ENCODE data around the gene ROR1. TPM values are rescaled to one million over a fixed set of nuclear protein-coding genes. Genes with fewer than 3 reads are reported as not detected.
"Not testable (repeated sequence)": the region's sequence is repeated elsewhere in the genome, so short reads cannot be mapped to it uniquely, and the experiment has no call there.

Gene ROR1
- total RNA-seq, 2 experiments from 2014 or later = 0.10 to 0.14 TPM

- DNase-seq = no peak
- Mint-ChIP-seq H3K9me3 (no peaks in the 10 kb centered on the region), H3K4me3 (no peak overlapping the region), H3K4me1 (ENCODE audit: low read depth) (no peaks in the 10 kb centered on the region), H3K27me3 (ENCODE audit: low read depth) (no peaks in the 10 kb centered on the region), H3K27ac (no peak overlapping the region), H3K36me3 (ENCODE audit: low read depth) (no peaks in the 10 kb centered on the region)
- intact Hi-C loops (cut with micrococcal nuclease) = no loop called here
- CTCF ChIA-PET = no interaction called here
These were observed 324.0 kb downstream of the ROR1 start for GRCh38 chr1:64097859-64098258.

GRCh38 chr1:64098436-64098835, 324.6 kb downstream of the ROR1 start:
- intact Hi-C loops (cut with micrococcal nuclease) = no loop called here
- no peak overlapping the region for H3K27ac Mint-ChIP-seq
- no peaks in the 10 kb centered on the region for H3K4me1 Mint-ChIP-seq (ENCODE audit: low read depth)
- no peak for DNase-seq
- H3K9me3 Mint-ChIP-seq = no peaks in the 10 kb centered on the region
- H3K36me3 Mint-ChIP-seq (ENCODE audit: low read depth) = no peaks in the 10 kb centered on the region
- no peak overlapping the region for H3K4me3 Mint-ChIP-seq
- CTCF ChIA-PET = no interaction called here
- H3K27me3 Mint-ChIP-seq (ENCODE audit: low read depth) = no peaks in the 10 kb centered on the region

GRCh38 chr1:64098846-64099582, 325.2 kb downstream of the ROR1 start:
- H3K4me1 Mint-ChIP-seq (ENCODE audit: low read depth) = no peaks in the 10 kb centered on the region
- no peaks in the 10 kb centered on the region for H3K36me3 Mint-ChIP-seq (ENCODE audit: low read depth)
- intact Hi-C loops (cut with micrococcal nuclease) = no loop called here
- CTCF ChIA-PET = no interaction called here
- no peak overlapping the region for H3K27ac Mint-ChIP-seq
- no peak for DNase-seq
- no peak overlapping the region for H3K4me3 Mint-ChIP-seq
- no peaks in the 10 kb centered on the region for H3K9me3 Mint-ChIP-seq
- H3K27me3 Mint-ChIP-seq (ENCODE audit: low read depth) = no peaks in the 10 kb centered on the region

DNA sequence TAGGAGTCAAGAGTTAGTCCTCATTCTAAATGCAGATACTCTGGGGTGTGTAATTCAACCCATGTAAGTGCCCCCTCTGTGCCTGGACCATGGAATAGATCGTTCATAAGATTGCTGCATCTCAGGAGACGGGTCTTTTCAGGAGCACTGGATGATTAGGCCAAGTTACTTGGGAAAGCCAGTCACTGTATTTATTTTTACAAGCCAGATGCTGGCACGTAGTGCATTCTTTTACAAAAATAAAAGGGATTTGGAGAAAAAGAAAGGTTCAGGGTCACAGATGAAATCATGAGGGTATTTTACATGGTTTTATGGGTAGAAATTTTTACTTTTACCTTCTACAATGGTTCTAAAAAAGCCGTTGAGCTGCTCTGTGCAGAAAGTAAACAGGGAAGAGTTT, 327.0 kb downstream of the ROR1 start:
- no peak overlapping the region for H3K4me3 Mint-ChIP-seq
- H3K27ac Mint-ChIP-seq = no peak overlapping the region
- H3K36me3 Mint-ChIP-seq (ENCODE audit: low read depth) = no peaks in the 10 kb centered on the region
- no peaks in the 10 kb centered on the region for H3K4me1 Mint-ChIP-seq (ENCODE audit: low read depth)
- CTCF ChIA-PET = interaction anchor here (1.3 kb wide), 1 partner anchor 146 kb away, joined by 3 read pairs; no protein-coding TSS in a partner anchor
- H3K27me3 Mint-ChIP-seq (ENCODE audit: low read depth) = no peaks in the 10 kb centered on the region
- no peak for DNase-seq
- intact Hi-C loops (cut with micrococcal nuclease) = no loop called here
- no peaks in the 10 kb centered on the region for H3K9me3 Mint-ChIP-seq

DNA sequence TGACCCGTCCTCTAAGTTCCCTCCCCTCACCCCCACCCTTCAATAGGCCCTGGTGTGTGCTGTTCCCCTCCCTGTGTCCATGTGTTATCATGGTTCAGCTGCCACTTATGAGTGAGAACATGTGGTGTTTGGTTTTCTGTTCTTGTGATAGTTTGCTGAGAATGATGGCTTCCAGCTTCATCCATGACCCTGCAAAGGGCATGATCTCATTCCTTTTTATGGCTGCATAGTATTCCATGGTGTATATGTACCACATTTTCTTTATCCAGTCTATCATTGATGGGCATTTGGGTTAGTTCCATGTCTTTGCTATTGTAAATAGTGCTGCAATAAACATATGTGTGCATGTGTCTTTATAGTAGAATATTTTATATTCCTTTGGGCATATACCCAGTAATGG, 330.8 kb downstream of the ROR1 start:
- H3K27ac Mint-ChIP-seq; H3K36me3 Mint-ChIP-seq (ENCODE audit: low read depth); H3K4me1 Mint-ChIP-seq (ENCODE audit: low read depth); intact Hi-C loops (cut with micrococcal nuclease); H3K27me3 Mint-ChIP-seq (ENCODE audit: low read depth); H3K9me3 Mint-ChIP-seq; H3K4me3 Mint-ChIP-seq; DNase-seq; CTCF ChIA-PET: not testable (repeated sequence)

DNA sequence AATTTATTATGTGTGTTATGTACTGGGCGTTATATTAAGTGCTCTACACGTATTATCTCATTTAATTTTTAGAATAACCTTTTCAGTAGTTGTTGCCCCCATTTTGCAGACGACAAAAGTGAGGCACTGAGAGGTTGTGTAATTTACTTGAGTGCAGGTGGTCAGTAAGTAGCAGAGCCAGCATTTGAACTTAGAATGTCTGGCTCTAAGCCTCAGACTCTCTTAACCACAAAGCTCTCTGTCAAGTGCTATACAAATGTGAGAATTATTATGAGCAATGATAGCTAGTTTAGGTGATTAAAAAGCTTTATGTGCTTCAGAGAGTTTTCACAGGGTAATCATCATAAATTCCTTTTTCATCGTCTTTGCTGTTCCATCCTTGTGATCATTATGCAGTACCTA, 333.3 kb downstream of the ROR1 start:
- Mint-ChIP-seq H3K27ac (no peak overlapping the region), H3K9me3 (no peaks in the 10 kb centered on the region), H3K4me3 (no peak overlapping the region), H3K27me3 (ENCODE audit: low read depth) (peaks cover 2% of the 10 kb centered on the region), H3K4me1 (ENCODE audit: low read depth) (no peaks in the 10 kb centered on the region), H3K36me3 (ENCODE audit: low read depth) (no peaks in the 10 kb centered on the region)
- no peak for DNase-seq
- CTCF ChIA-PET = interaction anchor here (0.6 to 1.2 kb wide), 3 partner anchors 30 to 491 kb away, joined by 3 to 4 read pairs (median 4); no protein-coding TSS in a partner anchor
- intact Hi-C loops (cut with micrococcal nuclease) = no loop called here

DNA sequence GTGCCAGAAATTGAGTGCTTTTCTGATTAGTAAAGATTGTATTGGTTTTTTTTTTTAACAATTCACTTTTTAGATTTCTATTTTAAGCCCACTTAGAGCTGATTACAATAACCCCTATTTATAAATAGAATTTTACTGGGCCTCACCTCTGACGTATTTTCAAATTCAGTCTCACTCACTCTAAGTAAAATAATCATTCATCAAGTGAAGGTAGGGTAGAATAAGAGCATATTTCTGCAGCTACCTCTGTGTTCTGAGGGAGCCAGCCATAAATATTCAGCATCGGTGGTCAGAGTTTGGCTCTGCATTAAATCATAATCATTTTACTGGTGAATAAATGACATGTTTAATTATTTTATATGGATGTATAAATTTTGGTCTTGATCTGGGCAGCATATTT, 333.8 kb downstream of the ROR1 start:
- DNase-seq = no peak
- Mint-ChIP-seq H3K27me3 (ENCODE audit: low read depth) (peaks cover 2% of the 10 kb centered on the region), H3K9me3 (no peaks in the 10 kb centered on the region), H3K4me3 (no peak overlapping the region), H3K27ac (no peak overlapping the region), H3K36me3 (ENCODE audit: low read depth) (no peaks in the 10 kb centered on the region), H3K4me1 (ENCODE audit: low read depth) (no peaks in the 10 kb centered on the region)
- CTCF ChIA-PET = interaction anchor here (0.6 to 1.2 kb wide), 3 partner anchors 30 to 491 kb away, joined by 3 to 4 read pairs (median 4); no protein-coding TSS in a partner anchor
- intact Hi-C loops (cut with micrococcal nuclease) = no loop called here

GRCh38 chr1:64110924-64111777, 337.3 kb downstream of the ROR1 start:
- no peak overlapping the region for H3K4me3 Mint-ChIP-seq
- intact Hi-C loops (cut with micrococcal nuclease) = no loop called here
- H3K36me3 Mint-ChIP-seq (ENCODE audit: low read depth) = no peaks in the 10 kb centered on the region
- H3K9me3 Mint-ChIP-seq = no peaks in the 10 kb centered on the region
- no peak for DNase-seq
- peaks cover 2% of the 10 kb centered on the region for H3K27me3 Mint-ChIP-seq (ENCODE audit: low read depth)
- CTCF ChIA-PET = interaction anchor here (0.6 to 2.2 kb wide), 2 partner anchors 27 to 420 kb away, joined by 7 to 11 read pairs; no protein-coding TSS in a partner anchor
- no peak overlapping the region for H3K27ac Mint-ChIP-seq
- H3K4me1 Mint-ChIP-seq (ENCODE audit: low read depth) = no peaks in the 10 kb centered on the region

DNA sequence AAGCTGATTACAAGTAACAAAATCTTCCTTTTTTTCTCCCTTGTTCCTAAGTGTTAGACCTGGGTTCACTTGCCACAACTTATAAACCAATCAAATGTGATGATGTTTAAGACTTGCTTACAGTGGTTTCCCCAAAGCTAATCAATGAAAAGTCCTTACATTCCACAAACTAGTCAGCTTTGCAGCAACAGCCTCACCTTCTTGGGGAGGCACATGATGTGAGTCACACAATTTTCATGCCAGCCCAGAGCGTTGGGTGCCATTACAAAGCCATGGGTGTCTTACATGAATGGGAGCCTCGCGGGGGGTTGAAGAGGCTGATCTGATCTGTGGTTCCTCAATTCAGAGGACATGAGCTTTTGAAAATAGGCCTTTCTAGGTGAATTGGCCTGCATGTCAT, 338.0 kb downstream of the ROR1 start:
- Mint-ChIP-seq H3K9me3 (no peaks in the 10 kb centered on the region), H3K4me3 (no peak overlapping the region), H3K27me3 (ENCODE audit: low read depth) (peaks cover 2% of the 10 kb centered on the region), H3K27ac (no peak overlapping the region), H3K36me3 (ENCODE audit: low read depth) (no peaks in the 10 kb centered on the region), H3K4me1 (ENCODE audit: low read depth) (no peaks in the 10 kb centered on the region)
- DNase-seq = no peak
- intact Hi-C loops (cut with micrococcal nuclease) = no loop called here
- CTCF ChIA-PET = interaction anchor here (0.6 to 2.2 kb wide), 2 partner anchors 26 to 420 kb away, joined by 7 to 11 read pairs; no protein-coding TSS in a partner anchor

DNA sequence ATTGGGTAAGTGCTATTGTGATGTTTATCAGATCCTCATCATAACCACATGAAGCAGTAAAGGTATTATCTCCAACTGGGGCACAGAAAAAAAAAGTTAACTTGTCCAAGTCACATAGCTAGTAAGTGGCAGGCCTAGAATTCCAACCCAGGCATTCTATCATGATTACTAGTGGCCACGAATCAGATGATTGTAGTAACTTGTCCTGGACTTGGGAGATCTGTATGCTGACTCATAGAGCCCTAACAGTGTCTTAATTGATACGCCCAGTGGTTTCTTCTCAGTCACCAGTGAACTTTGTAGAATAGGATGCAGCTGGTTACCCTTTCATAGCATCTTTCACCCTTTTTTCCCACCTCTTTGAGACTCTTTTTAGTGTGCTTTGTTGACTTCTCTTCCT, 338.5 kb downstream of the ROR1 start:
- H3K27ac Mint-ChIP-seq = no peak overlapping the region
- intact Hi-C loops (cut with micrococcal nuclease) = no loop called here
- CTCF ChIA-PET = interaction anchor here (0.6 to 2.2 kb wide), 2 partner anchors 25 to 131 kb away, joined by 3 to 11 read pairs; no protein-coding TSS in a partner anchor
- H3K4me1 Mint-ChIP-seq (ENCODE audit: low read depth) = no peaks in the 10 kb centered on the region
- H3K9me3 Mint-ChIP-seq = no peaks in the 10 kb centered on the region
- peaks cover 2% of the 10 kb centered on the region for H3K27me3 Mint-ChIP-seq (ENCODE audit: low read depth)
- H3K36me3 Mint-ChIP-seq (ENCODE audit: low read depth) = no peaks in the 10 kb centered on the region
- no peak for DNase-seq
- no peak overlapping the region for H3K4me3 Mint-ChIP-seq

GRCh38 chr1:64114012-64114525, 340.3 kb downstream of the ROR1 start:
- no peaks in the 10 kb centered on the region for H3K27me3 Mint-ChIP-seq (ENCODE audit: low read depth)
- no peaks in the 10 kb centered on the region for H3K4me1 Mint-ChIP-seq (ENCODE audit: low read depth)
- intact Hi-C loops (cut with micrococcal nuclease) = no loop called here
- no peak for DNase-seq
- no peaks in the 10 kb centered on the region for H3K36me3 Mint-ChIP-seq (ENCODE audit: low read depth)
- CTCF ChIA-PET = no interaction called here
- H3K9me3 Mint-ChIP-seq = no peaks in the 10 kb centered on the region
- no peak overlapping the region for H3K27ac Mint-ChIP-seq
- H3K4me3 Mint-ChIP-seq = no peak overlapping the region

GRCh38 chr1:64116537-64116936, 342.7 kb downstream of the ROR1 start:
- H3K4me1 Mint-ChIP-seq (ENCODE audit: low read depth) = no peaks in the 10 kb centered on the region
- DNase-seq = no peak
- H3K9me3 Mint-ChIP-seq = no peaks in the 10 kb centered on the region
- intact Hi-C loops (cut with micrococcal nuclease) = no loop called here
- no peak overlapping the region for H3K4me3 Mint-ChIP-seq
- no peaks in the 10 kb centered on the region for H3K36me3 Mint-ChIP-seq (ENCODE audit: low read depth)
- CTCF ChIA-PET = interaction anchor here (0.7 to 1.7 kb wide), 3 partner anchors 21 to 128 kb away, joined by 3 to 4 read pairs (median 4); no protein-coding TSS in a partner anchor
- no peaks in the 10 kb centered on the region for H3K27me3 Mint-ChIP-seq (ENCODE audit: low read depth)
- H3K27ac Mint-ChIP-seq = no peak overlapping the region

Data from activated naive CD4-positive, alpha-beta T cell treated with anti-CD3 and anti-CD28 coated beads for 36 hours (primary cell).